Peyer's patch (tissue), 4 donors: ENCODE data around the gene IRAK1.

Source experiments
- POLR2A ChIP-seq, 2 donors: fragments of 450-650 bp; IDR thresholded peaks; one replicate each; pipeline ENCODE4 v1.5.1; 2017; ENCODE audit warnings: antibody characterized with exemption in 2 of 2, mild to moderate bottlenecking in 2 of 2, moderate library complexity in 2 of 2
- TF ChIP-seq, protein P1 (sequence below), 6 experiments: fragments of 450-650 bp in 4 of 6; fragments of 200-600 bp in 2 of 6; sonication (generic) in 1 of 6; IDR thresholded peaks; one replicate each; pipeline ENCODE4 v1.5.1; 2017 to 2019; ENCODE audit warnings: antibody characterized with exemption in 6 of 6, mild to moderate bottlenecking in 3 of 6, moderate library complexity in 1 of 6

GRCh38 chrX:153965406-153965805, 54.3 kb downstream of the IRAK1 start:
- TF ChIP-seq, protein P1, sequence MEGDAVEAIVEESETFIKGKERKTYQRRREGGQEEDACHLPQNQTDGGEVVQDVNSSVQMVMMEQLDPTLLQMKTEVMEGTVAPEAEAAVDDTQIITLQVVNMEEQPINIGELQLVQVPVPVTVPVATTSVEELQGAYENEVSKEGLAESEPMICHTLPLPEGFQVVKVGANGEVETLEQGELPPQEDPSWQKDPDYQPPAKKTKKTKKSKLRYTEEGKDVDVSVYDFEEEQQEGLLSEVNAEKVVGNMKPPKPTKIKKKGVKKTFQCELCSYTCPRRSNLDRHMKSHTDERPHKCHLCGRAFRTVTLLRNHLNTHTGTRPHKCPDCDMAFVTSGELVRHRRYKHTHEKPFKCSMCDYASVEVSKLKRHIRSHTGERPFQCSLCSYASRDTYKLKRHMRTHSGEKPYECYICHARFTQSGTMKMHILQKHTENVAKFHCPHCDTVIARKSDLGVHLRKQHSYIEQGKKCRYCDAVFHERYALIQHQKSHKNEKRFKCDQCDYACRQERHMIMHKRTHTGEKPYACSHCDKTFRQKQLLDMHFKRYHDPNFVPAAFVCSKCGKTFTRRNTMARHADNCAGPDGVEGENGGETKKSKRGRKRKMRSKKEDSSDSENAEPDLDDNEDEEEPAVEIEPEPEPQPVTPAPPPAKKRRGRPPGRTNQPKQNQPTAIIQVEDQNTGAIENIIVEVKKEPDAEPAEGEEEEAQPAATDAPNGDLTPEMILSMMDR (IDR thresholded peaks at IDR 0.05): no peak
- no peak for TF ChIP-seq POLR2A (IDR thresholded peaks at IDR 0.05)
